ENCODE measurements around the gene FNDC8. TPM values are rescaled to one million over a fixed set of nuclear protein-coding genes. Genes with fewer than 3 reads are reported as not detected.

The FNDC8 gene
- total and polyA plus RNA-seq, 12 donors: not detected

GRCh38 chr17:35167046-35167445 is 45.6 kb downstream of the FNDC8 start:
- DNase-seq (no peak), ATAC-seq (no peak)
- Histone ChIP-seq H3K9me3 (no peaks in the 10 kb centered on the region), H3K27me3 (no peaks in the 10 kb centered on the region), H3K27ac (no peak overlapping the region), H3K4me3 (no peak overlapping the region), H3K36me3 (peaks cover 0 to 78% (median 0%) of the 10 kb centered on the region in 9 donors), H3K4me1 (peaks cover 0 to 16% (median 0%) of the 10 kb centered on the region in 9 donors)
- intact Hi-C loops (cut with DNase I): loop anchor here in 4 of 10 donors (5.0 to 10.0 kb wide), 3 partner anchors 365 to 578 kb away; partner anchors contain the start of gene SLFN12L (in 1 of the 4)
- TF ChIP-seq, protein P1, sequence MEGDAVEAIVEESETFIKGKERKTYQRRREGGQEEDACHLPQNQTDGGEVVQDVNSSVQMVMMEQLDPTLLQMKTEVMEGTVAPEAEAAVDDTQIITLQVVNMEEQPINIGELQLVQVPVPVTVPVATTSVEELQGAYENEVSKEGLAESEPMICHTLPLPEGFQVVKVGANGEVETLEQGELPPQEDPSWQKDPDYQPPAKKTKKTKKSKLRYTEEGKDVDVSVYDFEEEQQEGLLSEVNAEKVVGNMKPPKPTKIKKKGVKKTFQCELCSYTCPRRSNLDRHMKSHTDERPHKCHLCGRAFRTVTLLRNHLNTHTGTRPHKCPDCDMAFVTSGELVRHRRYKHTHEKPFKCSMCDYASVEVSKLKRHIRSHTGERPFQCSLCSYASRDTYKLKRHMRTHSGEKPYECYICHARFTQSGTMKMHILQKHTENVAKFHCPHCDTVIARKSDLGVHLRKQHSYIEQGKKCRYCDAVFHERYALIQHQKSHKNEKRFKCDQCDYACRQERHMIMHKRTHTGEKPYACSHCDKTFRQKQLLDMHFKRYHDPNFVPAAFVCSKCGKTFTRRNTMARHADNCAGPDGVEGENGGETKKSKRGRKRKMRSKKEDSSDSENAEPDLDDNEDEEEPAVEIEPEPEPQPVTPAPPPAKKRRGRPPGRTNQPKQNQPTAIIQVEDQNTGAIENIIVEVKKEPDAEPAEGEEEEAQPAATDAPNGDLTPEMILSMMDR (IDR thresholded peaks at IDR 0.05): no peak
- WGBS, 2 donors: 45 to 46% methylated on average over 3 of the region's 3 CpGs

GRCh38 chr17:35167666-35168065 is 46.3 kb downstream of the FNDC8 start:
- Histone ChIP-seq H3K36me3 (peaks cover 0 to 83% (median 0%) of the 10 kb centered on the region in 9 donors), H3K4me3 (no peak overlapping the region), H3K4me1 (peaks cover 0 to 15% (median 0%) of the 10 kb centered on the region in 9 donors), H3K9me3 (no peaks in the 10 kb centered on the region), H3K27me3 (no peaks in the 10 kb centered on the region), H3K27ac (no peak overlapping the region)
- DNase-seq (no peak), ATAC-seq (no peak)
- WGBS, 2 donors: 78 to 88% methylated on average over 1 of the region's 1 CpG
- intact Hi-C loops (cut with DNase I): loop anchor here in 4 of 10 donors (5.0 to 10.0 kb wide), 3 partner anchors 365 to 577 kb away; partner anchors contain the start of gene SLFN12L (in 1 of the 4)
- TF ChIP-seq, protein P1 (IDR thresholded peaks at IDR 0.05): no peak

DNA sequence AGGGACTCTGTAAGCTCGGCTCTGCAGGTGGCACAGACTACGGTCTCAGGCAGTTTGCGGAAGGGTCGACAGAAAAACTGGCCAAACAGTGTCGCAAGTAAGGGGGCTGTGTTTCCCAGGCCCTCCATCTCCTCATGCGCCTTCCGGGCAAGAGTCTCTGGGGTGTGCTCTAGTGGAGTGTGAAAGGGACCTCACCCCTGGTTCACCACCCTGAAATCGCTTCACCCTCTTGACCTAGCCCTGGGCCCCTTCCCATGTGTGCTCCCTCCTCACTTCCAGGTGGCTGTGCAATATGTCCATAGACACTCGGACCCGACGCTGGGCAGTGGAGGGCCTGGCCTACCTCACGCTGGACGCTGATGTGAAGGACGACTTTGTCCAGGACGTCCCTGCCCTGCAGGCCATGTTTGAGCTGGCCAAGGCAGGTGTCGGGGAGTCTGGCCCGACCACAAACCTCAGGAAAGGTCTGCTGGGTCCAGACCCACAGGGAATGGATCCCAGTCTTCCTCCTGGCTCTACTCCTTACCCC is 48.5 kb downstream of the FNDC8 start:
- intact Hi-C loops (cut with DNase I): loop anchor here (2.0 to 10.0 kb wide), 10 partner anchors 75 to 595 kb away; partner anchors contain the start of genes SLFN12L (in 4 of the 10), C17orf50 (in 1 of the 10) and SLFN5 (in 1 of the 10)
- no peak overlapping the region for H3K4me3 ChIP-seq
- peaks cover 0 to 69% (median 0%) of the 10 kb centered on the region in 9 donors for H3K36me3 ChIP-seq
- TF ChIP-seq, protein P1 (IDR thresholded peaks at IDR 0.05): no peak
- H3K27me3 ChIP-seq: no peaks in the 10 kb centered on the region
- no peak for ATAC-seq
- H3K9me3 ChIP-seq: no peaks in the 10 kb centered on the region
- H3K4me1 ChIP-seq: peaks cover 0 to 15% (median 0%) of the 10 kb centered on the region in 9 donors
- WGBS, 2 donors: 88 to 89% methylated on average over 17 of the region's 17 CpGs
- DNase-seq: no peak
- no peak overlapping the region for H3K27ac ChIP-seq

GRCh38 chr17:35170968-35171771 is 49.8 kb downstream of the FNDC8 start:
- Histone ChIP-seq H3K4me1 (peaks cover 0 to 15% (median 0%) of the 10 kb centered on the region in 9 donors), H3K4me3 (no peak overlapping the region), H3K27me3 (no peaks in the 10 kb centered on the region), H3K27ac (no peak overlapping the region), H3K9me3 (no peaks in the 10 kb centered on the region), H3K36me3 (peaks cover 0 to 62% (median 0%) of the 10 kb centered on the region in 9 donors)
- 73 to 80% methylated on average over 18 of the region's 18 CpGs for WGBS, 2 donors
- TF ChIP-seq, protein P1 (IDR thresholded peaks at IDR 0.05): peak in 7 of 9 donors; percentile 32 to 56 (median 41)
- ATAC-seq (peak in 3 of 8 donors; percentile 16 to 46 (median 32)), DNase-seq (no peak)
- intact Hi-C loops (cut with DNase I): loop anchor here in 7 of 10 donors (2.0 to 10.0 kb wide), 10 partner anchors 74 to 594 kb away; partner anchors contain the start of genes SLFN12L (in 3 of the 7), C17orf50 (in 1 of the 7) and SLFN5 (in 1 of the 7)

Measured in heart right ventricle (tissue), 16 donors.